ENCODE measurements around the gene HINT3.
"Not testable (repeated sequence)": the region's sequence is repeated elsewhere in the genome, so short reads cannot be mapped to it uniquely, and the experiment has no call there.

HINT3 gene

GRCh38 chr6:125926711-125927110 lies 29.9 kb upstream of the HINT3 start:
- DNase-seq (ENCODE audit: low read depth): no peak
- in situ Hi-C loops (cut with HindIII; ENCODE audit: low sequenced_read_pairs): no loop called here
- TF ChIP-seq, protein P1, sequence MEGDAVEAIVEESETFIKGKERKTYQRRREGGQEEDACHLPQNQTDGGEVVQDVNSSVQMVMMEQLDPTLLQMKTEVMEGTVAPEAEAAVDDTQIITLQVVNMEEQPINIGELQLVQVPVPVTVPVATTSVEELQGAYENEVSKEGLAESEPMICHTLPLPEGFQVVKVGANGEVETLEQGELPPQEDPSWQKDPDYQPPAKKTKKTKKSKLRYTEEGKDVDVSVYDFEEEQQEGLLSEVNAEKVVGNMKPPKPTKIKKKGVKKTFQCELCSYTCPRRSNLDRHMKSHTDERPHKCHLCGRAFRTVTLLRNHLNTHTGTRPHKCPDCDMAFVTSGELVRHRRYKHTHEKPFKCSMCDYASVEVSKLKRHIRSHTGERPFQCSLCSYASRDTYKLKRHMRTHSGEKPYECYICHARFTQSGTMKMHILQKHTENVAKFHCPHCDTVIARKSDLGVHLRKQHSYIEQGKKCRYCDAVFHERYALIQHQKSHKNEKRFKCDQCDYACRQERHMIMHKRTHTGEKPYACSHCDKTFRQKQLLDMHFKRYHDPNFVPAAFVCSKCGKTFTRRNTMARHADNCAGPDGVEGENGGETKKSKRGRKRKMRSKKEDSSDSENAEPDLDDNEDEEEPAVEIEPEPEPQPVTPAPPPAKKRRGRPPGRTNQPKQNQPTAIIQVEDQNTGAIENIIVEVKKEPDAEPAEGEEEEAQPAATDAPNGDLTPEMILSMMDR (IDR thresholded peaks at IDR 0.05; ENCODE audit: low read depth, low read length, missing control alignments): no peak
- no peak overlapping the region for H3K4me3 ChIP-seq (ENCODE audit: low read depth, low read length)

- DNase-seq (ENCODE audit: low read depth): no peak
- in situ Hi-C loops (cut with HindIII; ENCODE audit: low sequenced_read_pairs): no loop called here
- TF ChIP-seq, protein P1 (IDR thresholded peaks at IDR 0.05; ENCODE audit: low read depth, low read length, missing control alignments): no peak
- H3K4me3 ChIP-seq (ENCODE audit: low read depth, low read length): no peak overlapping the region
Observed at GRCh38 chr6:125927761-125928160, 28.8 kb upstream of the HINT3 start.

DNA sequence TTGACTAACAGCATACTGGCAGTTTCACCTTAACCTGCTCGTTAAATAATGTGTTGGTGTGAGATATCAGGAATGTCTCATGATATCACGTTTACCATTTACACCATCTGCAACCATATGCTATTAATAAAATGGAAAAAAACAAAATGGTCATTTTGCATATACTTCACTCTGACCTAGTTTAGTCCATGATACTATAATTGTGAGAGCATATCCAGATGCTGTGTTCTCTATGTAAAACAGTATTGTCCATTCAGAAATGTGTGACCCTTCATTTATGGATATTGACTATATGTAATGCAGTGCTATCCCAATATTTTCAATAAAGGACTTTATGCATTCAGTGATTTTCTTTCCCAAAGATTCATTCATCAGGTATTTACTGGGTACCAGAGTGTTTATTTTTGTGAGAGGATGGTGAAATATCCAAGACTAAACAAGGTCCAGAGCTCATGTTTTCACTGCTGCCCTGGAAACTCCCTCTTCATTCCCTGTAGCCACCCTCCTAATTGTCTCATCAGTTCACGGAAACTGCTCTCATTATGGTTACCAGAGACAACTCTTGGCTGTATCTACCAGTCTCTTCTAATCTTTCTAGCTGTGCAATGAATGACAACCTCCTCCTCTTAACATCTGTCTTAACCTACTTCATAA lies 25.7 kb upstream of the HINT3 start:
- TF ChIP-seq, protein P1 (IDR thresholded peaks at IDR 0.05; ENCODE audit: low read depth, low read length, missing control alignments): no peak
- H3K4me3 ChIP-seq (ENCODE audit: low read depth, low read length): no peak overlapping the region
- in situ Hi-C loops (cut with HindIII; ENCODE audit: low sequenced_read_pairs): no loop called here
- no peak for DNase-seq (ENCODE audit: low read depth)

GRCh38 chr6:125931733-125932450 lies 24.7 kb upstream of the HINT3 start:
- in situ Hi-C loops (cut with HindIII; ENCODE audit: low sequenced_read_pairs): no loop called here
- TF ChIP-seq, protein P1 (IDR thresholded peaks at IDR 0.05; ENCODE audit: low read depth, low read length, missing control alignments): no peak
- no peak overlapping the region for H3K4me3 ChIP-seq (ENCODE audit: low read depth, low read length)
- DNase-seq (ENCODE audit: low read depth): no peak

GRCh38 chr6:125932451-125932795 lies 24.1 kb upstream of the HINT3 start:
- in situ Hi-C loops (cut with HindIII; ENCODE audit: low sequenced_read_pairs): no loop called here
- no peak overlapping the region for H3K4me3 ChIP-seq (ENCODE audit: low read depth, low read length)
- no peak for DNase-seq (ENCODE audit: low read depth)
- TF ChIP-seq, protein P1 (IDR thresholded peaks at IDR 0.05; ENCODE audit: low read depth, low read length, missing control alignments): no peak

- DNase-seq (ENCODE audit: low read depth); H3K4me3 ChIP-seq (ENCODE audit: low read depth, low read length); in situ Hi-C loops (cut with HindIII; ENCODE audit: low sequenced_read_pairs): not testable (repeated sequence)
Observed at GRCh38 chr6:125935520-125935919, 21.1 kb upstream of the HINT3 start.

DNA sequence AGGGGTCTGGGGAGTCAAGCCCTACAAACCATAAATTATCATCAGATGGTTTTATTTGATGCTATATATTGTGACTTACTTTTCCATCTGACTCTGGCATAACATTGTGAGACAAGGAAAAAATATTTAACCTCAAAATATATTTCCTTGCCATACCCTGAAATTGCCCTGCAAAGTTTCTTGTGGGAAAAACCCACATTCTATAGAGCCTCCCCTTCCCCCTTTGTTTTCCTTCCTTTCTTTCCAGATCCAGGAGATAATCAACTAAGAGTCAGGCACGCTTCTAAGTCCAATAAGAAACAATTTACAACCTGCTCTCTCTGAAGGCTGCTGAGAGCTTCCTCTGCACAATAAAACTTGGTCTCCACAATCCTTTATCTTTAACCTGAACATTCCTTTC lies 17.5 kb upstream of the HINT3 start:
- in situ Hi-C loops (cut with HindIII; ENCODE audit: low sequenced_read_pairs): no loop called here
- no peak for DNase-seq (ENCODE audit: low read depth)
- H3K4me3 ChIP-seq (ENCODE audit: low read depth, low read length): no peak overlapping the region
- TF ChIP-seq, protein P1 (IDR thresholded peaks at IDR 0.05; ENCODE audit: low read depth, low read length, missing control alignments): no peak
